Activated T-helper 9 cell treated with anti-CD3 and anti-CD28 coated beads, Interleukin-2, amount 50 U/mL, for 16 hours (primary cell): Measurements from ENCODE around the gene AGL.
"Not testable (repeated sequence)": the region's sequence is repeated elsewhere in the genome, so short reads cannot be mapped to it uniquely, and the experiment has no call there.

Experiments used
- DNase-seq: peaks from one replicate; pipeline ENCODE4 v3.0.0-alpha.2; 2020; ENCODE audit warnings: low read depth

AGL gene

DNA sequence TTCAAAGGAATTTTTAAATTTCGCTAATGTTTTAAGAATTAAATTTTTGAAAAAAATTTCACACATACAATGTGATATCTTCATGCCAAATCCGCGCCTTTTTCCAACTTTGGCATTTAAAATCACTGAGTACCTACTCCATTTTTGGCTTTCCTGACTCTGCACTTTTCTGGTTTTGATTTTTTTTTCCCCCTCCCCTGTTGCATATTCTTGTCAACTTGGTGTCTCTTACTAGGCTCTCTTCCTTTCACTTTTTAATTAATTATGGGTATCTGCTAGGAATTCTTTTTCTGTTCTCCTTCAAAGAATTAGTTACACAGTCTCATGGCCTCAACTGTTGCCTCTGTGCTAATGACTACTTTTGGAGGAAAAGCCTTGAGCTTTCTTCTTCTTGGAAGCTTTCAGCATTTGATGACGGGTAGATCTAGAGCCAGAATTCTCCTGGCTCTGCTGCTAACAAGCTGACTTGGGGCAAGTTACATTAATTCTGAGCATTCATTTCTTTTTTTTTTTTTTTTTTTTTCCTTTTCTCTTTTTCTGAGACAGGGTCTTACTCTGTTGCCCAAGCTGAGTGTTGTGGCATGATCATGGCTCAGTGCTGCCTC, 1.8 kb downstream of the AGL start:
- DNase-seq: no peak

DNA sequence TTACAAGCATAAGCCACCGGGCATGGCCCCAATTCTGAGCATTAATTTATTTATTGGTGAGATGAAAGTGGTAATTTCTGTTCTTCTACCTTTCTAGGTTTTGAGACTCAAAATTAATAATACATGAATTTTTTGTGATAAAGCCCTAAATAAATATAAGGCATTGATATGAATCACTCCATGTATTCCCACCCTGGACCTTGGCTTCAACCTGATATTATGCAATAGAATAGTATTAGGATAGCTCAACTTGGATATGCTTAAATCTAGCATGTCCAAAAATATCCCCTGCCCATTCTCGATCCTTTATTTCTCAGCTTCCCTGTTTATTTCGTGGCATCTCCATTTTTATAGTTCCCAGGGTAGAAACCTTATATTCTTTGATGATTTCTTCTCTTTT, 2.5 kb downstream of the AGL start:
- DNase-seq: no peak

GRCh38 chr1:99855914-99856450, 5.8 kb downstream of the AGL start:
- DNase-seq: no peak

- DNase-seq: not testable (repeated sequence)
Measured at GRCh38 chr1:99857041-99857440, 6.9 kb downstream of the AGL start.

DNA sequence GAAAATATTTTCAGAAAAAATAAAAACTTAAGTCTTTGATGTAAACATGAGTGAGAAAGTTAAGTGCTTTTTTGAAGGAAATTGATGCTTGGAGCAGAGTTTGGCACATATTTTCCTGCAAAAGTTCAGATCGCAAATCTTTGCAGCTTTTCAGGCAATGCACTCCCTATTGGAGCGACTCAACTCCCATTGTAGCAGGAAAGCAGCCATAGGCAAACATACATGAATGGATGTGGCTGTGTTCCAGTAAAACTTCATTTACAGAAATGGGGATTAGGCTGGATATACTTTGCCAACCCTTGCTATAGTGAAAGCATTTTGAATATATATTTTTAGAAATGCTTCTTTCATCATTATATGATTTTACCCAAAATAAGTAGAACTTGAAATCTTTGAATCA, 8.1 kb downstream of the AGL start:
- no peak for DNase-seq

DNA sequence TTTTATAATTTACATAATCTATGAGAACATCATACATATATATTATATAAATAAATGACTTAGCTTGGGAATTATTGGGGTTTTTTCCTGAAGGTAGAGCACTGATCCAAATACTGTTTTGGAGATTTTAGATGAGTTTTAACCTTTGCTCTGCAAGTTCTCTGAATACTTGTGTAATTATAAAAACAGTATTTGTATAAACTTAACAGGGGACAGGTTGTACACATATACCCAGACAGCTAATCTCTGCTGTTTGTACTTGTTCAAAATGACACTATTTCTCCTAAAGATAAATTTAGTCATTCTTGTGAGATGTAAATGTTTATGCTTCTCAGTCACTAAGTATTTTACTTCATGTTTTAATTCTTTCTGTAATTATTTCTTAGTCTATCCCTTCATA, 8.7 kb downstream of the AGL start:
- no peak for DNase-seq

GRCh38 chr1:99860703-99861102, 10.5 kb downstream of the AGL start:
- no peak for DNase-seq

DNA sequence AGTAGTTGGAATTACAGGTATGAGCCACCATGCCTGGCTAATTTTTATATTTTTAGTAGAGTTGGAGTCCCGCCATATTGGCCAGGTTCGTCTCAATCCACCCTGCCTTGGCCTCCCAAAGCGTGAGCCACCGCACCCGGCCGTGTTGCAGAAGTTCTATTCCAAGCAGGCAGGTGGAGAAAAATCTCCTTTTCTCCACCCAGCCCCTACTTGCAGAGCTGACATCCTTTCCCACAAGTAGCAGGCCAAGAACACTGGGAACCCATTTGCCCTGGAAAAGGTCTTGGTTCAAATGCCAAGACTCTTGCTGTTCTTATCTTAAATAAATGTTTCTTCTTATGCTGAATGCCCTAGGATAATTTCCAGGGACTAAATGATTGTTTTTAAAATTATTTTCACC, 17.5 kb downstream of the AGL start:
- no peak for DNase-seq

DNA sequence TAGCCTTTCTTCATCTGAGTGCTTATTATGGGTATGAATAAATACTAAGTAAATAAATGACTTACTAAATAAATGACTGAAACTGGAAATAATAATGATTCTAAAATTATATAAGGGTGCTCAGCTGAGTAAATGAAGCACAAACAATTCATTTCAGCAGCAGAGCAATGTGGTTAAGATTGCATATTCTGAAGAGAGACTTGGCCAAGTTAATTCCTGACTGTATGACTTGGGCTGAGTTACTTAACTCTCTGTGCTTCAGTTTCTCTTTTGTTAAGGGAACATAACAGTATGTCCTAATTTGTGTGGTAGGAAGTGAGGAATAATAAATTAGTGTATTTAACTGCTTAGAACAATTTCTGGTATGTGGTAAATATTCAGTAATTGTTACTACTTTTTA, 19.1 kb downstream of the AGL start:
- DNase-seq: no peak

GRCh38 chr1:99869723-99870122, 19.6 kb downstream of the AGL start:
- DNase-seq: no peak

DNA sequence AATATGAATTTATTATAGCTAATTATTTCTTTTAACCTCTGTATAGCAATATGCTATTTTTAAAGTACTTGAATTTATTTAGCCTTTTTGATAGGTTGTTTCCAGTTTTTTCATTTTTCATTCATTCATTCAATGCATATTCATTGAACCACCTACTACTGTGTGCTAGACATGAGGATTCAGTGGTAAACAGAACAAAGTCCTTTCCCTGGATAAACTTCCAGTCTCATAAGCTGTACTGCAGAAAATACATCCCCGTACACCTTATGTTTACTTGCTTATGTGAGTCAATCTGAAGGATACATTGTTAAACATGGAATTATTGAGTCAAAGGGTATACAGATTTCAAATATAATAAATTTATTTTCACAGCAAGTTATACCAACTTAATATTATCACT, 21.9 kb downstream of the AGL start:
- DNase-seq: no peak

DNA sequence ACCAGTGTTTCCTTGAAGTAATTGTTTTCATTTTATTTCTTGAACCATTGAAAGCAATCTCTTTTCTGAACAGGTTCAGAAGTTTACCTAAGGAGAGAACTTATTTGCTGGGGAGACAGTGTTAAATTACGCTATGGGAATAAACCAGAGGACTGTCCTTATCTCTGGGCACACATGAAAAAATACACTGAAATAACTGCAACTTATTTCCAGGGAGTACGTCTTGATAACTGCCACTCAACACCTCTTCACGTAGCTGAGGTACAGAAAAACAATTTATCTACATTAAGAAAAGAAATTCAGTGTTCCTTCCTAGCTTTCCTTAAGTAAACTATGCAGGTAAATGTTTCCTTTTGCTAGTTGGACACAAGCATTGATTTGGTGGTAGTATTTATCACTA, 27.4 kb downstream of the AGL start:
- no peak for DNase-seq

- DNase-seq: no peak
Measured at GRCh38 chr1:99886179-99886578, 36.0 kb downstream of the AGL start.

DNA sequence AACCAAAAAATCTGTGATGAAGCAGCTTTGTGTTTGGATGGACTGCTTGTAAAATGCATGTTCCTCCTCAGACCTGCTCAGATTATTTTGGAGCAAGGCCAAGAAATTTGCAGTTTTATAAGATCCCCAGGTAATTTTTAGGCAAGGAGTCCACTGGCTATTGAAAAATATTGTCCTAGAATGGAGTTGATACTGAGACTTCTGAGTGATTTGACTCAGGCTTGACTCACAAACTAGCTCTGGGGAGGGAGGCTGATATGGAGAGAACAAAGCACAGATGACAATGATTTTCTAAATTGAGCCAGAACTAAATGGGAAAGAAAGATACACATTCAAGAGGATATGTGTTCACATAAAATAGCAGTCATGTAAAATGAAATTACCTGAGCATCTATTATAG, 36.7 kb downstream of the AGL start:
- no peak for DNase-seq

DNA sequence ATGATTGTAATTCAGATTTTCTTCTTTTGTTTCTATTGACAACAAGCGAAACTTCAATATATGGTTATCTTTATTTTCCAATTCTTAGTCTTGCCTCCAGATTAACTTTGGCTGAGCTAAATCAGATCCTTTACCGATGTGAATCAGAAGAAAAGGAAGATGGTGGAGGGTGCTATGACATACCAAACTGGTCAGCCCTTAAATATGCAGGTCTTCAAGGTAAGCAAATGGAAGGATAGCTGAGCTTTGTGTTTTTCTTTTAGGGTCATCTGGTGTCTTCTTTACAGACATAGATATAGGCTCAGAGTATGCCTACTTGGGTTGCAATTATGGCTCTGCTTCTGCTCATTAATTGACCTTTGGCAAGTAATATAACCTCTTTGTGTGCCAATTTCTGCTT, 37.7 kb downstream of the AGL start:
- DNase-seq: no peak

- DNase-seq: no peak
Measured at GRCh38 chr1:99891997-99892396, 41.8 kb downstream of the AGL start.

- not testable (repeated sequence) for DNase-seq
Measured at GRCh38 chr1:99903278-99903677, 53.1 kb downstream of the AGL start.

- no peak for DNase-seq
Measured at GRCh38 chr1:99906535-99906934, 56.4 kb downstream of the AGL start.

DNA sequence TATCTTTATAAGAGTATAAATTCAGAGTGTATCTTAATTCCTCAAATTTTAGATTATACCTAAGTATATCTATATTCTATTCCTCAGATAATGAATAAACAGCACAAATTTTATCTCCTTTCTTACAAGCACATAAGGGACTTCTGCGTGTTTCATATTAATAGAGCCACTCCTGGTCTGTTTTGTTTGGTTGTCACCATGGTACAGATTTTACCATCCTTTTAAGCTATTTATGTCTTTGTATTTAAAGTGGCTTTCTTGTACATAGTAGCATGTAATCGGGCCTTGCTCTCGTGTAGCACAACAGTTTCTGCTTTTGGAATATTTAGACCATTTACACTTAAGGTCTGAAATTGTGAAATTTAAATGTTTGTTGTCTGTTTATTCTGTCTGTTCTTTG, 67.1 kb downstream of the AGL start:
- no peak for DNase-seq

DNA sequence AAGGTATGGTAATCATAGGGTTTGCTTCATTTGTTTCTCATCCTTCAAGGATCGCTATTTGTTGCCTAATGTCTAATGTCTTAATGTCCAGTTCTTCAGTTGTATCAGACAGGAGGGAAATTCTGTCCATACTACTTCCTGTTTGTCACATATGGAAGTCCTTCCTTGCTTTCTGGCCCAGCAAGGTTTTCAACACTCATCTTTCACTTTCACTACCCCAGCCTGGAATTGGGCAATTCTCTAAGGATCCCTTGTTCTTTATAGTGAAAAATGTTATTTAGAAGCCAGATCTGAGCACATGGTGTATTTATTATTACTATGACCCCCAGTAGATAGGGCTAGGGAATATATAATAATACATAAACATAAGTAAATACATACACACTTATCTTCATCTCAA, 69.1 kb downstream of the AGL start:
- DNase-seq: no peak

DNA sequence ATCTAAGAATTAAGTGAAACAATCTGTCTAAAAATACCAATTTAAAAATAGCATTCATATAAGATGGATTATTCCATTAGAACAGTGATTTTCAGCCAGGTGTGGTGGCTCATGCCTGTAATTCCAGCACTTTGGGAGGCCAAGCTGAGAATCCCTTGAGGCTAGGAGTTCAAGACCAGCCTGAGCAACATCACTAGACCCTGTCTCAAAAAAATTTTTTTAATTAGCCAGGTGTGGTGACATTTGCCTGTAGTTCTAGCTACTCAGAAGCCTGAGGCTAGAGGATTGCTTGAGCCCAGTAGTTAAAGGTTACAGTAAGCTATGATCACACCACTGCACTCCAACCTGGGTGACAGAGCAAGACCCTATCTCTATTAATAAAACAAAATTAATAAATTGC, 84.6 kb downstream of the AGL start:
- DNase-seq: no peak

DNA sequence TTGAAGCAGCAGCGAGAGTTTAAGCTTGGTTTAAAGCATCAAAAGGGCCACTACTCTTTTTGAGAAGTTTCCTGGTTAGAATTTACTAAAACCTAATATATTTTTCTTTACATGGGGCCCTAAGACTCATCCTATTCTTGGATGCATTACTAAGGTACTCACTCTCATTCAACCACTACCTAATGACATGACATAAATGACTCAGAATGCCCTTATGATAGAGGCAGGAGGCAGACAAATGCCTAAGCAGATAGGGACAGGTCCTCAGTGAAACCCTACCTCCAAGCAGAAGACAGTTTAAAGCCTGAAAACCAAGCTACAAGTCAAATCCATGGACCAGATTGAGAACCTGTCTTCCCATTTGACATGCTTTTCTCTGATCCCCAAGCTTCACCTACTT, 85.4 kb downstream of the AGL start:
- no peak for DNase-seq

DNA sequence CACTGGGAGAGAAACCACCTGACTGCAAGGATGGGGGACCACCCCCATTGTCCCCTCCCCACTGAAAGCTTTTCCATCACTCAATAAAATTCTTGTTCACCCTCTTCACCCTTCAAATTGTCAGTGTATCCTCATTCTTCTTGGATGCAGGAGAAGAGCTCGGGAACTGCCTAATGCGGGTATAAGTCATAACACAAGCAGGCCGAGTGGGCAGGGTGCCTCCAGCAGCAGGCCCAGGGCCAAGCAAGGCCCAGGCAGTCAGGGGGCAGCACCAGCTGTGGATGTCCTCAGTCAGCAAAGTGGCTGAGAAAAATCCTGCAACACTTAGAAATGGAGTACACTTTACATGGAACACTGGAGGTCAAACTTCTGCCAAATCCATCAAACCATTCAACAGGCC, 85.9 kb downstream of the AGL start:
- no peak for DNase-seq

DNA sequence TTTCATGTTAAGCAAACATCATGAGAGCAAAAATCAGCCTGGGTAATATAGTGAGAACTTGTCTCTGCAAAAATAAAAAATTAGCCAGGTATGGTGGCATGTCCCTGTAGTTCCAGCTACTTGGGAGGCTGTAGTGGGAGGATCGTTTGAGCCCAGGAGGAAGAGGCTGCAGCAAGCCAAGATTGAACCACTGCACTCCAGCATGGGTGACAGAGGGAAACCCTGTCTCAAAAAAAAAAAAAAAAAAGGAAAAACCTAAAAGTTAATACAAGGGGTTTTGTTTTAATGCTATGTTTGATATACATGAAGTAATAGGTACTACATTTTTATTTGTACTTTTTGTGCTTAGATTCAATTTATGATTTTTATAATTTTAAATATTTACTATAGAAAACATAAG, 92.6 kb downstream of the AGL start:
- no peak for DNase-seq
